ENCODE measurements around the gene U2AF1L4. TPM values are rescaled to one million over a fixed set of nuclear protein-coding genes. Genes with fewer than 3 reads are reported as not detected.

Gene U2AF1L4
- total RNA-seq, 1 donor from 2014 or later: not detected

GRCh38 chr19:35748106-35749020 lies 3.1 kb upstream of the U2AF1L4 start, which contains the start of gene LIN37:
Gene LIN37, plus strand, starts transcription at chr19:35748576. Its CDS starts 149 bp downstream, at chr19:35748725.
- peak within 1 kb of the TSS; percentile 75 to 84 for H3K27ac ChIP-seq
- H3K36me3 ChIP-seq: peaks cover 8 to 14% of the 10 kb centered on the region in 2 donors
- H3K9me3 ChIP-seq: no peaks in the 10 kb centered on the region
- peak within 1 kb of the TSS; percentile 82 to 91 for H3K4me3 ChIP-seq
- intact Hi-C loops (cut with DNase I): loop anchor here (1.0 to 10.0 kb wide), 5 partner anchors 9 to 604 kb away; partner anchors contain the start of genes FXYD7, HSPB6, OVOL3 and POLR2I
- H3K27me3 ChIP-seq: no peaks in the 10 kb centered on the region
- peaks cover 5 to 26% of the 10 kb centered on the region in 2 donors for H3K4me1 ChIP-seq
- no peak for TF ChIP-seq CTCF (IDR thresholded peaks at IDR 0.05)
- peak; percentile 99 to 100 for DNase-seq (ENCODE audit: low spot score in 2 of 2)

- DNase-seq (ENCODE audit: low spot score in 2 of 2): no peak
- no peak for TF ChIP-seq CTCF (IDR thresholded peaks at IDR 0.05)
- Histone ChIP-seq H3K9me3 (no peaks in the 10 kb centered on the region), H3K27me3 (no peaks in the 10 kb centered on the region), H3K36me3 (no peaks in the 10 kb centered on the region), H3K4me1 (peaks cover 5 to 26% of the 10 kb centered on the region in 2 donors), H3K27ac (peak overlapping the region; percentile 99 to 100), H3K4me3 (peak overlapping the region; percentile 74 to 92)
- intact Hi-C loops (cut with DNase I): loop anchor here (10.0 kb wide), 3 partner anchors 368 to 602 kb away; partner anchors contain the start of genes FXYD7, OVOL3, POLR2I and TBCB
Measured at GRCh38 chr19:35746531-35746930, 1.3 kb upstream of the U2AF1L4 start.

GRCh38 chr19:35746087-35746462 lies 857 bp upstream of the U2AF1L4 start:
- Histone ChIP-seq H3K4me1 (peaks cover 5 to 29% of the 10 kb centered on the region in 2 donors), H3K36me3 (no peaks in the 10 kb centered on the region), H3K4me3 (peak overlapping the region; percentile 74 to 92), H3K9me3 (no peaks in the 10 kb centered on the region), H3K27ac (peak overlapping the region; percentile 99 to 100), H3K27me3 (no peaks in the 10 kb centered on the region)
- no peak for DNase-seq (ENCODE audit: low spot score in 2 of 2)
- no peak for TF ChIP-seq CTCF (IDR thresholded peaks at IDR 0.05)
- intact Hi-C loops (cut with DNase I): loop anchor here (10.0 kb wide), 3 partner anchors 369 to 601 kb away; partner anchors contain the start of genes FXYD7, OVOL3, POLR2I and TBCB

- H3K4me3 ChIP-seq: peak overlapping the region; percentile 74 to 92
- H3K36me3 ChIP-seq: no peaks in the 10 kb centered on the region
- peak; percentile 8 to 54 (median 42) for TF ChIP-seq CTCF (IDR thresholded peaks at IDR 0.05)
- no peaks in the 10 kb centered on the region for H3K27me3 ChIP-seq
- DNase-seq (ENCODE audit: low spot score in 2 of 2): peak; percentile 81 to 98
- intact Hi-C loops (cut with DNase I): loop anchor here (1.0 to 10.0 kb wide), 8 partner anchors 28 to 600 kb away; partner anchors contain the start of genes ARHGAP33, ETV2, FXYD7 and OVOL3
- H3K27ac ChIP-seq: peak overlapping the region; percentile 99 to 100
- H3K4me1 ChIP-seq: peaks cover 10 to 33% of the 10 kb centered on the region in 2 donors
- no peaks in the 10 kb centered on the region for H3K9me3 ChIP-seq
Measured at GRCh38 chr19:35744430-35745327, 539 bp downstream of the U2AF1L4 start.

Measured in ascending aorta (tissue), 2 donors.